Lower lobe of right lung (tissue), 2 donors: ENCODE measurements around the gene MBTPS2. TPM values are rescaled to one million over a fixed set of nuclear protein-coding genes. Genes with fewer than 3 reads are reported as not detected.

Source experiments
- ATAC-seq, 2 donors: fragments of 200-7000 bp; cut with Tn5 transposase; one replicate each; pipeline ENCODE4 v1.9.1; 2020 to 2022; ENCODE audit warnings: mild to moderate bottlenecking in 2 of 2, moderate library complexity in 2 of 2
- DNase-seq: peaks from one replicate; pipeline ENCODE4 v3.0.0-alpha.2; 2020
- H3K27ac ChIP-seq: fragments of 200-600 bp; one replicate; pipeline ENCODE4 v1.8.0; 2022
- H3K27me3 ChIP-seq: fragments of 200-600 bp; one replicate; pipeline ENCODE4 v1.8.0; 2022; ENCODE audit warnings: low read depth
- H3K36me3 ChIP-seq: fragments of 200-600 bp; one replicate; pipeline ENCODE4 v1.8.0; 2022; ENCODE audit warnings: mild to moderate bottlenecking
- H3K4me1 ChIP-seq: fragments of 200-600 bp; one replicate; pipeline ENCODE4 v1.8.0; 2022
- H3K4me3 ChIP-seq: fragments of 200-600 bp; one replicate; pipeline ENCODE4 v1.8.0; 2022; ENCODE audit warnings: mild to moderate bottlenecking
- H3K9me3 ChIP-seq: fragments of 200-600 bp; one replicate; pipeline ENCODE4 v1.8.0; 2022
- CTCF ChIP-seq: fragments of 200-600 bp; IDR thresholded peaks from one replicate; pipeline ENCODE4 v1.8.0; 2022; ENCODE audit warnings: antibody characterized with exemption, mild to moderate bottlenecking
- intact Hi-C: fragments of 100-400 bp; cut with DNase I; formaldehyde crosslinking; loops from one replicate; pipeline ENCODE4 v1.11.0; 2022
- total RNA-seq: library from RNA; stranded (reverse); fragmentation: NEBNext Ultra II Directional; extraction: Animal tissue kit (Norgen Biotek cat#: 25700); gene quantifications from one replicate; pipeline ENCODE4 v1.2.1, GENCODE V29; 2021
- donor health status: DM: no; HTN: yes; CAD: no; lungs with severe emphysema.

The MBTPS2 gene
- total RNA-seq, 1 donor from 2014 or later = 11.2 TPM

GRCh38 chrX:21905953-21906352, 66.5 kb downstream of the MBTPS2 start:
- H3K9me3 ChIP-seq = no peaks in the 10 kb centered on the region
- DNase-seq (no peak), ATAC-seq (no peak)
- H3K27me3 ChIP-seq = no peaks in the 10 kb centered on the region
- H3K4me1 ChIP-seq = no peaks in the 10 kb centered on the region
- TF ChIP-seq CTCF = no peak
- intact Hi-C loops = no loop called here
- no peak overlapping the region for H3K27ac ChIP-seq
- no peaks in the 10 kb centered on the region for H3K36me3 ChIP-seq
- no peak overlapping the region for H3K4me3 ChIP-seq

GRCh38 chrX:21907260-21907659, 67.8 kb downstream of the MBTPS2 start:
- no peaks in the 10 kb centered on the region for H3K36me3 ChIP-seq
- no peaks in the 10 kb centered on the region for H3K4me1 ChIP-seq
- intact Hi-C loops = no loop called here
- no peak overlapping the region for H3K4me3 ChIP-seq
- DNase-seq (no peak), ATAC-seq (no peak)
- no peaks in the 10 kb centered on the region for H3K27me3 ChIP-seq
- H3K9me3 ChIP-seq = no peaks in the 10 kb centered on the region
- H3K27ac ChIP-seq = no peak overlapping the region
- no peak for TF ChIP-seq CTCF

- intact Hi-C loops = no loop called here
- Histone ChIP-seq H3K27me3 (no peaks in the 10 kb centered on the region), H3K27ac (no peak overlapping the region), H3K4me3 (no peak overlapping the region), H3K4me1 (no peaks in the 10 kb centered on the region), H3K36me3 (no peaks in the 10 kb centered on the region), H3K9me3 (no peaks in the 10 kb centered on the region)
- ATAC-seq = no peak
- no peak for TF ChIP-seq CTCF
- DNase-seq = no peak
Measured at GRCh38 chrX:21911481-21911880, 72.1 kb downstream of the MBTPS2 start.

GRCh38 chrX:21912220-21912619, 72.8 kb downstream of the MBTPS2 start:
- Histone ChIP-seq H3K4me1 (no peaks in the 10 kb centered on the region), H3K36me3 (no peaks in the 10 kb centered on the region), H3K27ac (no peak overlapping the region), H3K27me3 (no peaks in the 10 kb centered on the region), H3K4me3 (no peak overlapping the region), H3K9me3 (no peaks in the 10 kb centered on the region)
- intact Hi-C loops = no loop called here
- DNase-seq (no peak), ATAC-seq (no peak)
- TF ChIP-seq CTCF = no peak

- intact Hi-C loops = no loop called here
- no peaks in the 10 kb centered on the region for H3K9me3 ChIP-seq
- H3K36me3 ChIP-seq = no peaks in the 10 kb centered on the region
- TF ChIP-seq CTCF = no peak
- no peak overlapping the region for H3K4me3 ChIP-seq
- H3K4me1 ChIP-seq = no peaks in the 10 kb centered on the region
- H3K27ac ChIP-seq = no peak overlapping the region
- DNase-seq (no peak), ATAC-seq (no peak)
- H3K27me3 ChIP-seq = no peaks in the 10 kb centered on the region
Measured at GRCh38 chrX:21912989-21913388, 73.6 kb downstream of the MBTPS2 start.

- TF ChIP-seq CTCF = no peak
- H3K27me3 ChIP-seq = no peaks in the 10 kb centered on the region
- H3K36me3 ChIP-seq = no peaks in the 10 kb centered on the region
- no peak for ATAC-seq
- H3K27ac ChIP-seq = peak overlapping the region; percentile 49
- H3K4me1 ChIP-seq = no peaks in the 10 kb centered on the region
- no peaks in the 10 kb centered on the region for H3K9me3 ChIP-seq
- intact Hi-C loops = no loop called here
- DNase-seq = no peak
- peak overlapping the region; percentile 27 for H3K4me3 ChIP-seq
Measured at GRCh38 chrX:21926116-21926515, 86.7 kb downstream of the MBTPS2 start.
